HK-2 (cell line): ENCODE data around the gene QPCT.
"Not testable (repeated sequence)": the region's sequence is repeated elsewhere in the genome, so short reads cannot be mapped to it uniquely, and the experiment has no call there.

ENCODE experiments used
- DNase-seq: peaks from one replicate; pipeline ENCODE4 v3.0.0-alpha.2; 2018; ENCODE audit not compliant: unreplicated experiment

The QPCT gene

DNA sequence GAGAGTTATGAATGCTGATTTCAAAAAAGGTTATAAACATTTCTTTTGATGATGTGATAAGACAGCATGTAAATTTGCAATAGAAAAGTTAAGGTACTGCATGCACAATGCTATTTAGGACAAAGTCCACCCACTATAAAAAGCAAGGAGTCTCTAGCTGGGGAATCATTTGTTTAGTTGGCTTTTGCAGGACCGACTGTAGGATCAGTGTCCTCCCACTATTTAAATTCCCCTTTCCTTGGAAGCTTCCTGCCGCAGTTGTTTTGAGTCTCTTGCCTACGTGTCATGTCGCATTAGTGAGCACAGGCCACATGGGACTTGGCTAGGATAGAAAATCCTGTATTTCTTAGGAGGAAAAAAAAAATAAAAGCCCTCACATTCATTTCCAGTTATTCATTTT is 13.1 kb downstream of the QPCT start:
- no peak for DNase-seq

DNA sequence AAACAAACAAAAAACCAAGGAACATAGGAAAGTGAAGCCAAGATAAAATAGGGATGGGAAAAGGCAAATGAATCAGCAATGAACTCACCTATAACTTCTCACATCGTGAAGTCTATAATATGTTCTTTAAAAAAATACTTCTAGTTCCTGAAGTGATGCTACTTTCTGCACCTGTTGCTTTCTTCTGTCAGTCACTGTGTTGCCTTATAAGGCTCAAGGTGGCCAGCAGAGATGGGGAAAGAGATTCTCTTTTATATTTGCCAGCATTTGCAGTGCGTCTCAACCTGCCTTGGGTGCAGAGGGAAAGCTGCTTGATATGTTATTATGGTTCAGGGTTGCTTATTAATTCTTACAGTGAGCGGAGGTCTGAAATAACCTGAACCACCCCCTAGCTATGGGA is 14.0 kb downstream of the QPCT start:
- no peak for DNase-seq

DNA sequence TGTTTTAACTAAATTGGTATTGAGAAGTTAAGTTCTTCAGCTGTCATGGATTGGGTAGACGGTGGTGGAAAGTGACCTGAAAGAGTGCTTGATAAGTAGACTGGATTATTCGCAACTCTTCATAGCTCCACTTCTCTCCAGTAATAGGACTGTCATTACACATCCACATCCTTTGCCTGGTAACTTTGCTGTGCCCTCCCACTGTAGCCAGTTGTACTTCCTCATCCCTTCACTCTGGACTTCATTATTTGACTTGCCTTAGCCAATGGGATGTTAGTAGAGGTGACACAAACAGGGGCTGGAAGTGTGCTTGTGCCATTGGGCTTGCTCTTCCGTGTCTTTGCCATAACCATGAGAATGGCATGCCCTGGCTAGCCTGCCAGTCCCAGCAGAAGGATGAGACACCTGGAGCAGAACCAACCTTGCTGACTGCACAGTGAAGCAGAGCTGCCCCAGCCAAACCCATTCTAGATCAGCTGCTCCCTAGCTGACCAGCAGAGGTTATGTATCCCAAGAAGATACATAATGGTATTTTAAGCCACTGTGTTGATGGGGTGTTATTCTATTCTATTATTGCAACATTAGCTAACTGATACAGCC is 16.9 kb downstream of the QPCT start:
- DNase-seq, result no peak

DNA sequence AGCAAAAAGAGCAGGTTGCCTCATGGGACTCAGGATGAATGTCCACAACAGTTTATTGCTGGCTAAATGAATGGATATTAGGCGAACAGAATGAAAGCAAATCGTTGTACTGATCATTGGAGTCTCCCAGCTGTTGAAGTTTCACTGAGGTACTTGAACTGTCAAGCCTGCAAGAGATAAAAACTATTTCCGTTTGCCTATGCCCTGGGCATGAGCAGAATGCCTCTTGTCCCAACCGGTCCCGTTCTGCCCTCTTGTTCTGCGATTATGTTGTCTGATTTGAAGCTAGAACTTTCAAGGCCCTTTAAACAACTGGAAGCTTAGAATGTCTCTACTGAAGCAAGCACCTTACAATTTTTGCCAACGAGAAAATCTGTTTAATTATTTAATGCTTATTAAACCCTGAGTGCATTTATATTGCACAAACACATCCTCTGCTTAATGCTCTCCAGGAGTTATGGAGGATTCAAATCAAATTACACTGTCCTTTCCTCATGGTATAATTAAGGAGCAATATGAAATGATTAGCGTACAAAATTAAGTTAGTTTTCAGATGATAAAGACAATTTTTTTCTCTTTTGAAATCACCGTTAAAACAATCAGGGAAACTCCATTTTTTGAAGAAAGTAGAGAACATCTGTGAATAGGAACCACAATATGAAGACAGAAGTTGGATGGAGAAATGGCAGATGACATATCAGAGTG is 17.7 kb downstream of the QPCT start:
- DNase-seq, result no peak

DNA sequence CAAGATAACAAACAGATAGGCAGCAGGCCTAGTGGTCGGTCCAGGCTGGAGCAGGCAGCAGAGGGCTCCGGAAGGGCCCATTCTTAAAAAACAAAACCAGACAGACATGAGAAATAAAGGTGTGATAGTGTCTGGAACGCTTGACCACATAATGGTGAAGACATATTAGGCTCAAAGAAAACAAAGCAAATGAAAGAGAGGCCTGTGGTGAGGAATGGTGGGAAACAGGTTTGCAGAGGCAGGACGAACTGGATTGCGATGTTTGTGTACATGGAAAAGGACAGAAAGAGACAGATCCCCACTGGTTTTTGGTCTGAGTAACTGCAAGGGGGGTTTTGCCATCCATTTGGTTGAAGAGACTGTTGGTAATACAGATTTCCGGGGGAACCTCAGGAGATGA is 19.9 kb downstream of the QPCT start:
- DNase-seq, result no peak

DNA sequence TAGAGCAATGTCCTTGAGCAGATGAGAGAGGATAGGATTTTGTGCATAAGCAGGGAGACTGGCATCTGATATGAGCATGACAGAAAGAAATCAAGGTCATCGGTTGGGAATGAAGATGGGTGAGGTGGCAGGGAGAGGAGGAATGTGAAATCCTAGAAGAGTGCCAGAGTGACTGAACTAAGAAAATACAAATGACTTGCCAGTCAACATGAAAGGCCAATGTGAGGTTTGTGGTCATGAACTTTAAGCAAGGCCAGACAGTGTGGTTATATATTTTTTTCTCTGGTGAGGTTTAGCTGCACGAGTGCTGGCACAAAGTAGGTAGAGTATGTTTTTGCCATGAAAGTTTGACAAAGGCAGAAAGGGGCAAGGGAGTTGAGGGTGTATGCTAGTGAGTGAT is 21.2 kb downstream of the QPCT start:
- no peak for DNase-seq

DNA sequence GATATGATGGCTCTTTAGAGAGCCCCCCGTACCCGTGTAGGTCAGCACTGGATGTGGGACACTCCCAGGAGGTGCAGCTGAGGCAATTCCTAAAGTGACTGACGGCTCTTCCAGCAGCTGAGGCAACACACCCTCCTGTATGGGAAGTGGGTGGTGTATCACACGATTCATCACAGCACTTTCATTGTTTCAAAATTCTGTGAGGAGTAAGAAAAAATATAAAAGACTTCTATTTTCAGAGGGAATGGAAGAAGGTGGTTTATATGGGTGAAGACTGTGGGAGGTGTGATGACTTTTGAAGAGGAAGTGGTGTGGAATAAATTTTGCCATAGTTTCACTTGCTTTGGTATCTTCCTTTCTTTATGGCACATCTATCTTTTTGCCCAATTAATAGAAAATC is 22.3 kb downstream of the QPCT start:
- no peak for DNase-seq

DNA sequence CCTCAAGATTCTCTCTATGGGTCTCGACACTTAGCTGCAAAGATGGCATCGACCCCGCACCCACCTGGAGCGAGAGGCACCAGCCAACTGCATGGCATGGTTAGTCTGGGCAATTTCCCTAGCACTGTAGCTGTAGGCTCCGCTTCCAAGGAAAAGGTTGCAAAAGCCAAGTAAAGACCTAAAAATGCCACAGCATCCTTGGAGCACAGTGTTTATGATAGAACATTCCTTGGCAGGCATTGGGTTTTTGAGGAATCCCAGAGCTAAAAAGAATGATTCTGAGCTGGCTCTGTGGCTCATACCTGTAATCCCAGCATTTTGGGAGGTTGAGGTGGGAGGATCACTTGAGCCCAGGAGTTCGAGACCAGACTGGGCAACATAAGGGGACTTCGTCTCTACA is 22.9 kb downstream of the QPCT start:
- no peak for DNase-seq

DNA sequence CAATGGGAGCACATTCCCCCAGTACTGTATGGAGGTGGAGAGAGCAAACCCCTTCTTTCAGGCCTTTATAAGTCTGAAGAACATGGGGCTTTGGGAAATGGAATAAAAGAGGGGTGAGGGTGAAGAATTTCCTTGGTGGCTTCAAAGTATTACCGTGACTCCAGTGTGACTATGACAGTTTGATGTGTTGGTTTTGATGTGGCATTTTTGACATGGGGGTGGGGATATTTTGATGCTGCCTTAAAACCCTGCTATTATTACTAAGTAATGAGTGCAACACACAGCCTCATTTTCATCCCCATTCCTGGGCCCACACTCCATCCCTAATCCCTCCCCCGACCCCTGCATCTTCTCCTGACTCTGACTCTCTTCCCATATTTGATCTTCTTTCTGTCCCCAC is 23.6 kb downstream of the QPCT start:
- no peak for DNase-seq

DNA sequence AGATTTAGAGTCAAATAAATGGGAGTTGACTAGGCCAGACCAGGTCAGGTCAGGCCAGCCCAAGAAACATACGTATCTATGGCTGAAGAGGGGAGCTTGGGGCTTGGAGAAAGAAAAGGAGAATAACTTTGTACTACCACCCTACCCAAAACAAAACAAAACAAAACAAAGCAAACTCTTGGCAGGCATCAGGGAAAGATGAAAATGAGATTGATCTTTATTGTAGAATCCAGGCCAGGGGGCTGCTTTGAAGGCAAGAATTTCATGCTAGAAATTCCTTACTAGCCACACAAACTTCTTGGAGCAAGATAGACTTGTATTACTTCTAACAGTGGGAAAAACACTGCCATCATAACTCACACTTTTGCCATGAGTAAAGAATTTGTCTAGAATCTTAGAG is 26.2 kb downstream of the QPCT start:
- DNase-seq, result no peak

DNA sequence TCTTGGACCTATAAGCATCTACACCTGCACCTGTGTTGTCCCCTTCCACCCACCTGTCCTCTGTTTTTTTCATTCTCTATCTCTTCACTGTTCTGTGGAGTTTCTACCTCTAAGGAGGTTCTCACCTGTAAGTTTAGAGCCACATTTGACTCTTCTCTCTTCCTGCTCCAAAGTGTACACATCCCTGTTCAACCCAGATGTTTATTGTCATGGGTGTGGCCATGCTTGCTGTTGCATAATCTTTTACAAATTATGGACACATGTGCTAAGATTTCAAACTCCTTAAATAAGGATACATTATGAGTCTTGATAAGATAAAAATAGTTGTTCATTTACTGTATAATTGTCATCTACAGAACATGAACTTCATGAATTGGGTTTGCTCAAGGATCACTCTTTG is 27.6 kb downstream of the QPCT start:
- DNase-seq, result no peak

DNA sequence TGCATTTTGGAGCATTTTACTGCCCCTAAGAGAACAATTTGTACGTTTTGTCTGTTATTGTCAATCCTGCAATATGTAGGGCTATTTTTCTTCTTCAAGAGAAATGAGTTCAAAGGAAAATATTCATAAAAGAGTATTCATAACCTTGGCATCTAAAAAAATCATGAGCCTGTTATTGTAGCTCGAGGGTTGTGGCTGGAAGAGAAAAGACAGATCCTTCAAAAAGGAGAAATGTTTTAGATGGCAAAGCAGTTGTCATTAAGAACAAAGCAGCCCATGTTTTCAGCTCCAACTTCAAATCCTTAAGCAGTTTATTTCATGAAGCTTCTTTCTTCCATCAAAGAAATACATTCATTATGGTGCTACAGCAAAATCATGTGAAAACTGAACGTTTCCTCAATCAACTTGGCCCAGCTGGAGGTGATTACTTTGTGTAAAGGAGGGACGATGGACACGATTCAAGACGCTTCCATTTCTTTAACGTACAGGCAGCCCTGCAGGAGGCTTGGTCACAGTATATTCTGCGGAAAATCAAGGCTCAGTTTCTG is 31.4 kb downstream of the QPCT start:
- no peak for DNase-seq

DNA sequence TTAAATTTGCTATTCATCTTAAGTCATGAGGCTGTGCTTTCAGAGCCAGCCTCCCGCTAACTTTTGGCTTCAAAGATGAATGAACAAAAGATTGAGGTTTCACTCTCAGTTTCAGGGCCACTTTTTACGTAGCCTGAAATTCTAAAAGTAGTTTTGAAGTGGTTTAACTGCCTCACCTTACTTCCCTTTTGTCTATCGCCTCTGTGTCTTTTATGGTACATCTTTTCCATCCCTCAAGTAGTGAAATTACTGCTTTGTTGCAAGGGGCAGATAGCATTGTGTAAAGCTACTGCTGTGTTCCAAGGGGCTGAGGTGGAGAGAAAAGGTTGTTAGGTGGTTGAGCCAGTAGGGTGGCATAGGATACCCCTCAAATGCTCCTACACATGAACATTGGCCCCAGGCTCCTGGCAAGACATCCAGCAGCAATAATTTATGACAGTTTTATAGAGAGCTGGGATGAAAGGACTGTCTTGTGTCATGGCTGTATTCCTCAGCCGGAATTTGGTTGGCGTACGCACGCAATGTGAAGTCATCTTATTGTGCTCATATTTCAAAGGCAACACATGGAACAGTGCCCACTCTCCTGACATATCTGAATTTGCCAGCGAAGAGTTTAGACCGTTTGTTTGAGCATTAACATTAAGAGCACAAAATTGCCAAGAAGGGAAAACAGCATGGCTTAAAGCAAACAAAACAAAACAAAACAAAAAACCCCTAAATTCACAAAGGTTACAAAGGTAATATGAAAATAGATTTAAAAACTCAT is 32.2 kb downstream of the QPCT start:
- no peak for DNase-seq

DNA sequence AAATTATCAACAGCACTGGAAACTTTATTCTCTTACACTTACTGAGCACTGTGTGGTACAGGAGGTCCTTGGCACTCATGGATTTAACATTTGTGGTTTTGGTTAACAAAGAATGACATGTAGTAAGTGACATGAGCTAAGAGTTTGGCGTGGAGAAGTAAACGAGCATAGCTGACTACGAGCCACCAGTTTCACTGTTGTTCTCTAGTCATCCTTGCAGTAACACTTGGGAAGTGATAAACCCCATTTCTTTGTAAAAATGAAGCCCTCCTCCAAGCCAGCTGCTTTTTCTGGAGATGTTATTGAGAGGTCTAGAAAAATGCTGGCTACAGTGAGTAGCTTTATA is 32.7 kb downstream of the QPCT start:
- DNase-seq, result no peak

DNA sequence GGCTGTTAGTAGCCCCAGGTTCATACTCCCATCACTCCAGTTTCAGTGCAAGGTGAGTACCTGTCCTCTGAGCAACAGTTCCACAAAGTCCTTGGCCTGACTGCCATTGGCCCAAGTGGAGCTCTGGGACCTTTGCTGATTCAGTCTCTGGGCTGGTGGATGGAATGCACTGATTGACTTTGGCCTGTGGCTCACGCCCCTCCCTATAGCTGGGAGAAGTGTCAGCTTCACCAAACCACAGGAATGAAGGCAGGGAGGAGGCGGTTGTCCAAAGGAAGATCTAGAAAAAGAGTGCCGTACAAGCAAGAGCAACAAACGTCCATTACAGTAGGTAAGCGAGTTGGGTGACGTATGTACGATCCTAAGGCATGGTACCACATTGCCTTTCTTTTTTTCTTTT is 34.0 kb downstream of the QPCT start:
- DNase-seq, result peak; percentile 76

DNA sequence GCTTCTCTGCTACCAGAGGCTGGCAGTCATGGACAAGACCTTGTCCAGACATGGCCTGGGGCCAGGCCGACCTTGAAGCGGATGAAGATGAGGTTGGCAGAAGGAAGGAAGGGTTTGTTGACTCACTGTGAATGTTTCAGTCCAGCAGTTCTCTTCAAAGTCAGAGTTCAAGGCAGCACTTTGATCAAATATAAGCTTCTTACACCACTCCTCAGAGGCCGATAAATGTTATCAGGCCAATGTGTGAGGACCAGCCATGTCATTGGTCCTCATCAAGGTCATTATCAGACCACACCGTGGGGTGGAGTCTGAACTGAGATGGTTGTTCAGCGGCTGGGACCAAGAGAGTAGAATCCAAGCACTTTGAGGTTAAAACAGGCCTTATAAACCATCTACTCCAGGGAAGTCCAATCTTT is 35.5 kb downstream of the QPCT start:
- DNase-seq, result peak; percentile 26

DNA sequence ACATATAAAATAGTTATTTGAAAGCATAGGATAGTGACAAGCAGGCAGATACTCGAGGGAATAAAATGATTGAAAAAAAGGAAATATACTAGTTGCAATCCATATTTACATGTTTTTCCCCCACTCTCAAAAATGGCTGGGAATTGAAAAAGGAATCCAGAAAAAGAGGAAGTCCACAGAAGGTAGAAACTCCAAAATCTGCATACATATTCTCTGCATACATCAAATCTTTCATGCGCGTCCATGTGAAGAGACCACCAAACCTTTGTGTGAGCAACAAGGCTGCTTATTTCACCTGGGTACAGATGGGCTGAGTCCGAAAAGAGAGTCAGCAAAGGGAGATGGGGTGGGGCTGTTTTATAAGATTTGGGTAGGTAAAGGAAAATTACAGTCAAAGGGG is 36.4 kb downstream of the QPCT start:
- not testable (repeated sequence) for DNase-seq

DNA sequence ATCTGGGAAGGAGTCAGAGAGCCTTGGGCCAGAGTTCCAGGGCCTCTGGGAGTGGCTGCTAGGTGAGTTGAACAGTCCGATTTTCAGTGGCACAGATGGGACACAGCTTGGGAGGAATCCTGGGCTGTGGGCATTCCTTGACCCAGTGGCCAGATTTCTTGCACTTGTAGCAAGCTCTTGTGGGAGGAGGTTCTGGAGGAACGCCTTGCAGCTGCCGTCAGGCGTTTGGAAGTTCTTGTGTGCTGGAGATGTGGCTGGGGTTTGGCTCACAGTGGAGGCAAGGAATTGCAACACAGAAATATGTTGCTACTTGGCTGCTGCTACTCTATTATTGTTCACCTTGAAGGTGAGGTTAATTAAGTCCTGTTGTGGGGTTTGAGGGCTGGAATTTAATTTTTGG is 39.8 kb downstream of the QPCT start:
- not testable (repeated sequence) for DNase-seq

DNA sequence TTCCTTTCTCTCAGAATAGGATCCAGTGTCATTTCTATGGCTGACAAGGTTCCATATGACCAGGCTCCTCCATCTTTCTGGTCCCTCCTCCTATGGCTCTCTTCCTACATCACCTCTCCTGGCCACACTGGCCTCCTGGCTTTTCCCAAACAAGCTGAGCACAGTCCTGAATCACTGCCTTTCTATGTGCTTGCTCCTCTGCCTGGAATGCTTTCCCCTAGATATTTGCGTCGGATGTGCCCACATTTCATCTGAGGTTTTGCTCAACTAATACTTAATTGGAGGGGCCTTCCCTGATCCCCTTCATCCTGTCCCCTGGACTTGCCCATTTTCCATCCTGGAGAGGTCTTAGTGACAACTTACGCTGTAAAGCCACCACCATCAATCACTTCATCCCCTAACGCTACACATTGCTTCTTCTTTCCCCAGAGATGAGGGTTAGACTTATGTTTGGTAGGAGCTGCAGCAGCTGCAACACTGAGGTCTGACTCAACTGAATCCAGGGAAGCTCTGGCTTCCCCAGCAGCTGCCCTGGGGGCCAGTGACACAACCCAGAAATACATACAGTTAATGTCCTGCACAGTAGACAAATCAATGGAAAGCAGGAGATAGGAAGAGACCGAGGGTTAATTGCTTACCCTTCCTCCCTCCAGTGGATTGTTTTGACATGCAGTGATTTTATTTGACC is 42.9 kb downstream of the QPCT start:
- DNase-seq, result no peak

DNA sequence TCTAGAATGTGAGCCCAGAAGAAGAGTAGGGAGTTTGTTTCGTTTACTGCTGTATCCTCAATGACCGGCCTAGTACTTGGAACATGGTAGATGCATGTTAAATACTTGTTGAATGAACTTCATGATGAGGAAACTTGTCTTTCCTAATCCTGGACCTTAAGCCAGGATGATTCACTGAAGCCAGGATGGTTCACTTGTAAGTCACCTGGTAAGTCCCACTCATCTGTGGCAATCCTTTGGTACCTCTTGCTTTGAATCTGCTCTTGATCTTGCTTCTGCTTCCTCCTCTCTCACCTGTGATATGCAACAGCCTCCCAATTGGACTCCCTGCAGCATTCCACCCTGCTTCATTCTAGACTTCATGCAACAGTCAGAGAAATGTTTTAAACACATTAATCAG is 43.6 kb downstream of the QPCT start:
- DNase-seq, result no peak

DNA sequence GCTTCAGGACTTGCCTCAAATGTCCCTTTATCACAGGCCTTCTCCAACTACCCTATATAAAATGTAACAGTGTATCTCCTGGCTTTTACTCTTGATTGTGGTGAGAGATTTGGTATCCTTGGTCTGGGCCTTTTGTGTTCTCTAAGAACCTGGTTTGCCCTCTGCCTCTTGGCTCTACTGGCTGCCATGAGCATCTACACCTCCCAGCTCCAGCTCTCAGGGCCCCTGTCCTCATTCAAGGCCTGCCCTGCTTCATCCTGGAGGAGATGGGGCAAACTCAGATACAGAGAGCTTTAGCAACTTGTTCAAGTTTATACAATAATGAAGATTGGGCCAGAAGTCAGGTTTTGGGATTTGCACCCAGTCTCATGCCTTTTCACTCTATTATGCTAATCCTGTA is 45.0 kb downstream of the QPCT start:
- DNase-seq, result no peak

DNA sequence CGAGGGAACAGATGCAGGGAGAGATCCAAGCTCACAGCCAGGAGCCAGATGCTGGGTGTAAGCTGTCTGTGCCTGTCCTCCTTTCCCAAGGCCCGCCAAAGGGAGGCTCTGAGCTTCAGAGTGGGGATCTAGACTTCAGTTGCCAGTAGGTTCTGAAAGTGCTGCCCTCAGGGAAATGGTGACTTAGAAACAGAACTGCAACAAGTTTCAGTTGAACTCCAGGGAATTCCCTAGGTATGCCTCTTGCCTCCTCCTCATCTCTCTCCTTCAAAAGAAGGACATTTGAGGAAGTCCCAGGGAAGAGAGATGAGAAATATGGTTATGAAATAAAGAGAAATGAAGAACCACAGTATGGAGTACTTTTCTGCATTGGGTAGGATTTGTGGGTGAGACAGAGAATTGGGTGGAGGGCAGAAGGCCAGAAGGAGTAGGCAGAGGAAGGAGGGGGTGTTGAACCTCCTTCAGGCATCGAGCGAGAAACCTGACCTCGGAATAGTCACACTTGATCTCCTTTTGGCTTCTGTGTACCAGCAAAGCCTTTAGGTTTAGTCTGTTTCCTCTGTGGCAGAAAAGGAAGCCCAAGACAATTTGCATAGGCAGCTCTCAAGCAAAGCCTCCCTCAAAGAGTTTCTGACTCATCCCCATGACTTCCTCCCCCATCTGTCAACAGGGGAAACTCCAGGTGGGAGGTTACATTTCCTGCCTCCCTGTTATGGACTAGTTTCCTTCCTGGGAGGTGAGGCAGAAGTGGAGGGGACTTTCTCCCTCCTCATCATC is 45.7 kb downstream of the QPCT start:
- peak; percentile 69 for DNase-seq
